Omental fat pad (tissue), 4 donors: ENCODE data around the gene ADGRF5. TPM values are rescaled to one million over a fixed set of nuclear protein-coding genes. Genes with fewer than 3 reads are reported as not detected.

ENCODE experiments used
- ATAC-seq: fragments of 150-250 bp; one replicate; pipeline ENCODE4 v1.9.1; 2016; ENCODE audit warnings: mild to moderate bottlenecking, moderate library complexity; ENCODE audit not compliant: low FRiP score
- DNase-seq: peaks from one replicate; pipeline ENCODE4 v3.0.0-alpha.2; 2019; ENCODE audit warnings: low spot score
- total RNA-seq, 4 donors: library from RNA; depleted of rRNA; stranded (reverse); fragments of >200 nt; gene quantifications; one replicate each; pipeline ENCODE4 v1.1.0, GENCODE V29; 2016
- TF ChIP-seq, protein P1 (sequence below), 3 donors: fragments of 450-650 bp; IDR thresholded peaks; one replicate each; pipeline ENCODE4 v1.5.1; 2016 to 2017; ENCODE audit warnings: antibody characterized with exemption in 3 of 3, mild to moderate bottlenecking in 3 of 3, moderate library complexity in 2 of 3

The ADGRF5 gene
- total RNA-seq, 4 donors from 2014 or later = 29.7 to 324 (median 74.1) TPM

DNA sequence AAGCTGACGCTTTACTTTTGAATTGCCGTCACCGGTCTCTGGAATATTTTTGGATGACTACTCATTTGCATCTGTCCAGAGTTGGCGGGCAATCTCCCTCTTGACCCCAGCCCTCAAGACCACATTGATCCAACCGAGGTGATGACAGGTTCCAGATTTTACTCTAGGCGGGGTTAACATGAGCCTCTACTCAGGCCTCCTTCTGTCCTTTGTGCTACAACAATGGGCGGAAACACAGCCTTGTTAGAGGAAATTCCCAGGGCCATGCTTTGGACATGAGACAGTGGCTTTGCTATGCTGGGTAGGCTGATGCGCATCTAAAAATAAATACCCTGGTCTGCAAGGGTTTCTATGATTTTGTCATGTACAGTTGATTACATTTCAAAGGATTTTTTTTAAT is 27.0 kb upstream of the ADGRF5 start:
- peak; percentile 38 for ATAC-seq

DNA sequence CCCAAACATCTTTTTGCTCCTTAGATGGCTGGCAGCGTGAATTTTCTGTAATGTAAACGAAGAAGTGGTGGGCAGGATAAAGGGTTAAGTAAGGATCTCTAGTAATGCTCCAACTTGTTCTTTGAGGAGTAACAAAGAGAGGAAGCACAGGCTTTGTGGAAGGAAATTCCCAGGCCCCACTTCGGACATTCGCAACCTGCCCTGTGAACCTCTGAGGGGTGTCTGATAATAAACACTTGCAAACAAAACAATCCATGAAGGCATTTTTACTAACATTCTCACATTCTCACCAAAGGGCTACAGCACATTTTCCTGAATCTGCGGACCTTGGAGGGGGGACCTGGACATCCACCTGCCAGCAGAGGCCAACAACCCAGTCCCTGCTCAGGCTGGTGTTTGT is 25.8 kb upstream of the ADGRF5 start:
- no peak for DNase-seq
- ATAC-seq = no peak
- TF ChIP-seq, protein P1, sequence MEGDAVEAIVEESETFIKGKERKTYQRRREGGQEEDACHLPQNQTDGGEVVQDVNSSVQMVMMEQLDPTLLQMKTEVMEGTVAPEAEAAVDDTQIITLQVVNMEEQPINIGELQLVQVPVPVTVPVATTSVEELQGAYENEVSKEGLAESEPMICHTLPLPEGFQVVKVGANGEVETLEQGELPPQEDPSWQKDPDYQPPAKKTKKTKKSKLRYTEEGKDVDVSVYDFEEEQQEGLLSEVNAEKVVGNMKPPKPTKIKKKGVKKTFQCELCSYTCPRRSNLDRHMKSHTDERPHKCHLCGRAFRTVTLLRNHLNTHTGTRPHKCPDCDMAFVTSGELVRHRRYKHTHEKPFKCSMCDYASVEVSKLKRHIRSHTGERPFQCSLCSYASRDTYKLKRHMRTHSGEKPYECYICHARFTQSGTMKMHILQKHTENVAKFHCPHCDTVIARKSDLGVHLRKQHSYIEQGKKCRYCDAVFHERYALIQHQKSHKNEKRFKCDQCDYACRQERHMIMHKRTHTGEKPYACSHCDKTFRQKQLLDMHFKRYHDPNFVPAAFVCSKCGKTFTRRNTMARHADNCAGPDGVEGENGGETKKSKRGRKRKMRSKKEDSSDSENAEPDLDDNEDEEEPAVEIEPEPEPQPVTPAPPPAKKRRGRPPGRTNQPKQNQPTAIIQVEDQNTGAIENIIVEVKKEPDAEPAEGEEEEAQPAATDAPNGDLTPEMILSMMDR (IDR thresholded peaks at IDR 0.05) = no peak

More for the DNA sequence above, 27.0 kb upstream of the ADGRF5 start:
- no peak for DNase-seq
- TF ChIP-seq, protein P1 (IDR thresholded peaks at IDR 0.05) = no peak

DNA sequence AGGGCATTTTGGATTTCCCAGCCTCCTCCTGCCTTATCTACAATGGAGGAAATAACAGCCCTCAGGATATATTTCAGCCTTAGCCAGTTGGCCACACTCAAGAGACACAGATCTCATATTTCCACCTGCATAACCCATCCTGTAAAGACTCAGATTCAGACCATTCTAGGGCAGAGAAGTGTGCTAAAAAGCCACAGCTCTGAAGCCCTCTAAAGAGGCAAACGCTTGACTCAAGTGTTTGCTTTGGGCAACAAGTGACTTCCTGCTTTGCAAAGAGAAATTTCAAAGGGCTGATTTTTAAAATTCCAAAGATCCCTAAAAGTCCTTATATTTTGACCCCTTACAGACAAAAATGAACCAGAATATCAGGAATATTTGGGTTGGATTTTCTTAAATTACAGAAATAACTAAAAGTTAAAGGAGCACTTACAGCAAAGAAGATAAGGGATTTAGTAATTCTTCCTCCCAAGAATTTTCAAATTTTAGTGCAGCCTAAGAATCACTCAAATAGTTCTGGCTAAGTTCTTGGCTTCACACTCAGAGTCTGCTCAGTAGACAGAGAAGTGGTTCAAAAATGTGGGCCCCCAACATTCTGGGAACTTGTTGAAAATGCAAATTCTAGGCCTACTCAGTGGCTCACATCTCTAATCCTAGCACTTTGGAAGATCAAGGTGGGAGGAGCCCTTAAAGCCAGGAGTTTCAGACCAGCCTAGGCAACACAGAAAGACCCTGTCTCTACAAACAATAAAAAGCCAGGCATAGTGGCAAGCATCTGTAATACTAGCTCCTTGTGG is 18.9 kb upstream of the ADGRF5 start:
- ATAC-seq = no peak
- TF ChIP-seq, protein P1 (IDR thresholded peaks at IDR 0.05) = no peak
- DNase-seq = no peak

DNA sequence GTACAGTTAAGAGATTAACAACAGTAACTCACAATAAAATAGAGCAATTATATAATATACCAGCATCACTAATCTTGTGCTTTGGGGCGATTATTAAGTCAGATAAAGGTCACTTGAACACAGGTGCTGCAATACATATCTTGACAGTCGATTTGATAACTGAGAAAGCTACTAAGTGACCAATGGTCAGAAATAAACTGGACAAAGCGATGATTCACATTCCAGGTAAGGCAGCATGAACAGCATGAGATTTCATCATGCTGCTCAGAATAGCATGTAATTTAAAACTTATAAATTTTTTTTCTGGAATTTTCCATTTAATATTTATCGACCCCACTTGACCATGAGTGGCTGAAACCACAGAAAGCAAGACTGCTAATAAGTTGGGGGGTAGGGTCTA is 15.9 kb upstream of the ADGRF5 start:
- ATAC-seq = peak; percentile 34
- TF ChIP-seq, protein P1 (IDR thresholded peaks at IDR 0.05) = no peak
- DNase-seq = no peak

DNA sequence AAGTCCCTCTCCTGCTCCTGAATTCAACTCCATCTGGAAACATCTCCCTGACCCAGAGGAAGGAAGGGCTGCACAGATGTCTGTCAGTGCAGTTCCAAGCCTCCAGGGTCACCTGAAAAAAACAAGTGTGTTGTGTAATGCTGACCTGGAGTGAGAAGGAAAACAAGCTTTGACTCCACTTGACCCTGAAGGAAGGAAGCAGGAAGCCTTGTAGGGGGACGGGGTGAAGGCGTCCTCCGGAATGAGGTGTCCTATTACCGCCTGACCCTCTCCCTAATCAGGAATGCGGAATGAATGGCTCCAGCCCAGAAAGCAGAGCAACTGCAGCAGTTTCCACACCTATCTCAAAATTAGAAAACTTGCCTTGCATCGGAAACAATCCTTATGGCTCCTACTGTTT is 13.9 kb upstream of the ADGRF5 start:
- TF ChIP-seq, protein P1 (IDR thresholded peaks at IDR 0.05) = no peak
- ATAC-seq = no peak
- no peak for DNase-seq

DNA sequence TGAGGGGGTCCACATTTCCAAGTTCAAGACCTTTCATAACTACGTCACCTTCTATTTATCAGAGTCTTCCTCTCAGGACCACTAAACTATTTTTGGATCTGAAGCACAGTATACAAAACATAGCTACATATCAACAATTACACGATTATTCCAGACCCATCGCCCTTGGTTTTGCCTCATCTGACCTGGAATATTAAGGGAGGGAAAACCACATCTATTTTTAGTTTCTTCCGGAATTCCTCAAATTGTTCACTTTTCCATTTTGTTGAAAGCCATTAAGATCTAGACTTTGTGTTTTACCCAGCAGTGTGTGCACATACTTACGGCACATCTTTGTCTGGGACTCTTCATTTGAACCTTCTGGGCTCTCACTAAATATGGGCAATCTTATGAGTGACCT is 12.0 kb upstream of the ADGRF5 start:
- ATAC-seq (no peak), DNase-seq (no peak)
- TF ChIP-seq, protein P1 (IDR thresholded peaks at IDR 0.05) = no peak
